GM12873 (cell line): ENCODE data around the gene FUS.

Experiments
- CTCF ChIP-seq: IDR thresholded peaks from 2 replicates; pipeline ENCODE4 v1.5.1; 2012; ENCODE audit warnings: low read depth, mild to moderate bottlenecking, moderate library complexity, low read length, control low read depth; ENCODE audit not compliant: insufficient read depth; ENCODE audit errors: missing control alignments

The FUS gene

GRCh38 chr16:31213877-31214707 lies 34.2 kb downstream of the FUS start, which contains the start of gene TRIM72:
TSS of gene TRIM72 (plus strand) at chr16:31214119. CDS start at chr16:31214739, 620 bp downstream.
- no peak for TF ChIP-seq CTCF

DNA sequence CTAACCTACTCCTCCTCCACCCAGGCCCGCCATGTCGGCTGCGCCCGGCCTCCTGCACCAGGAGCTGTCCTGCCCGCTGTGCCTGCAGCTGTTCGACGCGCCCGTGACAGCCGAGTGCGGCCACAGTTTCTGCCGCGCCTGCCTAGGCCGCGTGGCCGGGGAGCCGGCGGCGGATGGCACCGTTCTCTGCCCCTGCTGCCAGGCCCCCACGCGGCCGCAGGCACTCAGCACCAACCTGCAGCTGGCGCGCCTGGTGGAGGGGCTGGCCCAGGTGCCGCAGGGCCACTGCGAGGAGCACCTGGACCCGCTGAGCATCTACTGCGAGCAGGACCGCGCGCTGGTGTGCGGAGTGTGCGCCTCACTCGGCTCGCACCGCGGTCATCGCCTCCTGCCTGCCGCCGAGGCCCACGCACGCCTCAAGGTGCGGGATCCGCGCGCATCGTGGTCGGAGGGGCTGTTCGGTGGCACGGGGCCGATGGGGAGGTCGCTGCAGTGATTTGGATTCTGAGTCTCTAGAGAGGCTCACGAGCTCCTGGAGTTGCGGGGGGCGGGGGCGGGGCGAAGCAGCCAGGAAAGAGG lies 34.9 kb downstream of the FUS start:
- TF ChIP-seq CTCF = peak; percentile 9

DNA sequence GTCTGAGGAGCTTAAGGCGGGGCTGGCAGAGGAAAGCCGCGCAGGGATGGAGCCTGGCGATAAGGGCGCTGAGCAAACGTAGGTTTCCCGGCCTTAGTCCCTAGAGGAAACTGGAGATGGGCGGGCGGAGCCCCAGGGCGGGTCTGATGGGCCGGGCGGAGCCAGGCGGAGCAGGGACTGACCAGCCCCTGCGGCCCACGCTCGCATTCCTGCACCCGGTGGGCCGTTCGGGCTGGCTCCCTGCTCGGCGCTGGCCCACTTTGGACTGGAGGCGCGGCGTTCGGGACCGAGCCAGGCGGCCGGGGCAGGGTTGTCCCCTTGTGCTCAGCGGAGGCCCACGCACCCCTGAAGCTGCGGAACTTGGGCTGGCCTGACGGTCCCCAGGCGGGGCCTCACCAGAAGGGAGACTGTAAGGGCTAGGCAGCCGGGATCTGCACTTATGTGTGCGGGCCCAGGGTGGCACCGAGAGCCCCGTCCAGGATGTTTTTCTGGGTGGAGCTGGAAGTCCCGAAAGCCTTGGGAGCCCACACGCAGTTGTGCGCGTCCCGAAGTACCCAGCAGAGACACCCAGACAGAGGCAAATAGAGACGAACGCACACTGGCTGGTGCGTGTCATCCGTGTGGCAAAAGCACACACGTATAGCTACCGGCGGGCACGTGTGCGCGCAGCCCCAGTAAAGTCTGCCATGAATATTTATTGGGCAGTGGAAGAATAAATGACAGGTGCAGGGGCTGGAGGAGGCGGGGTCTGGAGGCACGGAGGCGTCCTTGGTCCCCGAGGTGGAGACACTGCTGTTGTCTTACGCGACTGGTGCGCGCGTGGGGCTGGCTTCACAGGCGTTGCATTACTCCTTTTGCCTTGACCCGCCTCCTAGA lies 35.6 kb downstream of the FUS start:
- TF ChIP-seq CTCF = no peak

DNA sequence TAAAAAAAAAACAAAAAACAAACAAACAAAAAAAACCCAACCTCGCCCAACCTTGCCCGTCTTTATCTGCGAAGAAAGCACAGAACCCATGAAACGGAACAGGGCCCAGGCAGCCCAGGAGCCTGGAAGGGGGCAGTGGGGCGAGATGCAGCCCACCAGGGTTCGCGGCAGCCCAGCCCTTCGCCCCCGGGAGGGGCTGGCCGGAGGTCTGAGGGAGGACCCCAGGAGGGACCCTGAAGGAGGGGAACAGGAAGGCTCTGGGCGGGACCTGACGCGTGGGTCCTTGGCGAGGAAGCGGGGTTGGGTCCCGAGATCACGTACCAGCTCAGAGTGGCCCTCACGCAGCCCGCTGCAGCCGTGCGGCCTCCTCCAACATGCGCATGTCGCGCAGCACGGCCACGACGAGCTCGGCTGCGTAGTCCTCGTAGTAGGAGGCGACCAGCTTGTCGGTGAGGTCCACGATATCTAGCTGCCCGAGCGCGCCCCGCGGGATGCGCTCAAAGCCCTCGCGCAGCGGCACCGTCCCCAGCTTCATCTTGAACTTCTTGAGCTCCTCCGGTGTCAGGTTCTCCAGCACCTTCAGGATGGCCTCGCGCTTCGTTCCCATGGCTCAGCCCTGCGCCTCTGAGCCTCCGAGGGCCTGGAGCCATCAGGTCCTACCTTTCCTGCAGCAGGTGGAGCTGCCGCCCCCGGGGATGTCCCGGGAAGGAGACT lies 36.6 kb downstream of the FUS start, which contains the start of gene PYDC1:
TSS of gene PYDC1 (minus strand) at position 714 of the 714 bp plus-strand sequence. CDS start at position 607, 107 bp downstream.
- no peak for TF ChIP-seq CTCF

DNA sequence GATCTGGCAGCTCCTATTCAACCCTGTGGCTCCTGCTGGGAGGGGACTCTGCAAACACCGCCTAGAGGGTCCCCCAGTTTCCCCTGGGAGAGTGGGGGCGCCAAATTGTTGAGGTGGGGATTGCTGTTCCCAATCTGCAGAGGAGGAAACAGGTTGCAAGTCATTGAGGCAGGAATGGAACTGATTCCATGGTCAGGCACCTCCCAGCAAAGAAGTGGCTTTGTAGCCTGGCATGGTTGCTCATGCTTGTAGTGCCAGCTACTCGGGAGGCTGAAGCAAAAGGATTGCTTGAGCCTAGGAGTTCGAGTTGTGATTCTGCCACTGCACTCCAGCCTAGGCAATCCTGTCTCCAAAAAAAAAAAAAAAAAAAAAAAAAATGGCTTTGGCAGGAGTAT lies 37.2 kb downstream of the FUS start:
- TF ChIP-seq CTCF = no peak

GRCh38 chr16:31219154-31219741 lies 39.3 kb downstream of the FUS start:
- TF ChIP-seq CTCF = no peak
